ENCODE data around the gene RNF31. TPM values are rescaled to one million over a fixed set of nuclear protein-coding genes. Genes with fewer than 3 reads are reported as not detected.

RNF31 gene
- total RNA-seq, 1 experiment from 2014 or later = 77.6 TPM

- peaks cover 9% of the 10 kb centered on the region for H3K9me3 ChIP-seq
- BruUV-seq (replicated peaks) = no TSS peak
These were observed 40.5 kb upstream of the RNF31 start for GRCh38 chr14:24106672-24107271.

GRCh38 chr14:24108336-24108874 is 38.9 kb upstream of the RNF31 start:
- Histone ChIP-seq H3K4me1 (peaks cover 8% of the 10 kb centered on the region; the same call in 1 of the 2 replicates), H3K36me3 (ENCODE audit: control insufficient read depth, insufficient read depth, low read length) (no peaks in the 10 kb centered on the region), H3K9me3 (peaks cover 9% of the 10 kb centered on the region), H3K27me3 (replicated peaks; ENCODE audit: control insufficient read depth, insufficient read depth, low read length) (no peaks in the 10 kb centered on the region), H3K4me3 (ENCODE audit: low read depth, low read length) (no peak overlapping the region)
- POLR2A ChIA-PET = interaction anchor here (0.9 to 2.4 kb wide), 4 partner anchors 13 to 50 kb away, joined by 3 to 19 read pairs (median 4); partner anchors contain the start of genes PCK2 and RNF31
- no peaks in the 10 kb centered on the region for H3K9me3 Mint-ChIP-seq (ENCODE audit: unreplicated experiment)
- TF ChIP-seq CTCF (IDR thresholded peaks at IDR 0.05; ENCODE audit: insufficient read depth in 1 of 2, low read depth in 1 of 2, low read length in 1 of 2, severe bottlenecking in 1 of 2, unreplicated experiment in 1 of 2) = no peak
- no TSS peak for BruUV-seq (replicated peaks)
- no peak overlapping the region for H3K27ac Mint-ChIP-seq (ENCODE audit: unreplicated experiment)
- no peaks in the 10 kb centered on the region for H3K27me3 Mint-ChIP-seq (ENCODE audit: insufficient read depth, unreplicated experiment)
- intact Hi-C loops (cut with micrococcal nuclease; ENCODE audit: unreplicated experiment) = loop anchor here (1.0 kb wide), 1 partner anchor 94 kb away; no protein-coding TSS in a partner anchor
- H3K4me1 Mint-ChIP-seq (ENCODE audit: low read depth, unreplicated experiment) = no peaks in the 10 kb centered on the region
- CTCF ChIA-PET = interaction anchor here (0.6 to 6.7 kb wide), 15 partner anchors 12 to 56 kb away, joined by 3 to 155 read pairs (median 8); partner anchors contain the start of genes CARMIL3, EMC9, IRF9 and PCK2
- H3K4me3 Mint-ChIP-seq (ENCODE audit: unreplicated experiment) = no peak overlapping the region
- H3K36me3 Mint-ChIP-seq (ENCODE audit: insufficient read depth, unreplicated experiment) = peaks cover 11% of the 10 kb centered on the region
- DNase-seq = no peak

More at GRCh38 chr14:24106672-24107271, 40.5 kb upstream of the RNF31 start:
- no peak for DNase-seq
- CTCF ChIA-PET = interaction anchor here (1.4 to 6.7 kb wide), 3 partner anchors 8 to 50 kb away, joined by 3 to 155 read pairs (median 9); partner anchors contain the start of genes DCAF11, NRL and PCK2
- intact Hi-C loops (cut with micrococcal nuclease; ENCODE audit: unreplicated experiment) = no loop called here
- no peaks in the 10 kb centered on the region for H3K4me1 Mint-ChIP-seq (ENCODE audit: low read depth, unreplicated experiment)
- no peak overlapping the region for H3K4me3 ChIP-seq (ENCODE audit: low read depth, low read length)
- H3K27me3 Mint-ChIP-seq (ENCODE audit: insufficient read depth, unreplicated experiment) = no peaks in the 10 kb centered on the region
- no peak for TF ChIP-seq CTCF (IDR thresholded peaks at IDR 0.05; ENCODE audit: insufficient read depth in 1 of 2, low read depth in 1 of 2, low read length in 1 of 2, severe bottlenecking in 1 of 2, unreplicated experiment in 1 of 2)
- H3K36me3 ChIP-seq (ENCODE audit: control insufficient read depth, insufficient read depth, low read length) = no peaks in the 10 kb centered on the region
- peaks cover 23% of the 10 kb centered on the region for H3K36me3 Mint-ChIP-seq (ENCODE audit: insufficient read depth, unreplicated experiment)
- no peaks in the 10 kb centered on the region for H3K27me3 ChIP-seq (replicated peaks; ENCODE audit: control insufficient read depth, insufficient read depth, low read length)
- H3K4me1 ChIP-seq = peaks cover 8% of the 10 kb centered on the region; the same call in 1 of the 2 replicates
- POLR2A ChIA-PET = interaction anchor here (0.6 to 1.0 kb wide), 2 partner anchors 13 to 18 kb away, joined by 4 to 7 read pairs; partner anchors contain the start of gene PCK2
- H3K9me3 Mint-ChIP-seq (ENCODE audit: unreplicated experiment) = no peaks in the 10 kb centered on the region
- no peak overlapping the region for H3K27ac Mint-ChIP-seq (ENCODE audit: unreplicated experiment)
- H3K4me3 Mint-ChIP-seq (ENCODE audit: unreplicated experiment) = no peak overlapping the region

- no peak overlapping the region for H3K4me3 Mint-ChIP-seq (ENCODE audit: unreplicated experiment)
- no peaks in the 10 kb centered on the region for H3K36me3 ChIP-seq (ENCODE audit: control insufficient read depth, insufficient read depth, low read length)
- H3K4me1 ChIP-seq = peaks cover 8% of the 10 kb centered on the region; the same call in 1 of the 2 replicates
- peaks cover 9% of the 10 kb centered on the region for H3K36me3 Mint-ChIP-seq (ENCODE audit: insufficient read depth, unreplicated experiment)
- H3K9me3 Mint-ChIP-seq (ENCODE audit: unreplicated experiment) = no peaks in the 10 kb centered on the region
- no peak overlapping the region for H3K27ac Mint-ChIP-seq (ENCODE audit: unreplicated experiment)
- peaks cover 4% of the 10 kb centered on the region for H3K9me3 ChIP-seq
- CTCF ChIA-PET = interaction anchor here (0.7 to 6.7 kb wide), 6 partner anchors 17 to 53 kb away, joined by 3 to 155 read pairs (median 13); partner anchors contain the start of genes IRF9, PCK2 and PSME2
- BruUV-seq (replicated peaks) = no TSS peak
- intact Hi-C loops (cut with micrococcal nuclease; ENCODE audit: unreplicated experiment) = no loop called here
- peaks cover under 1% of the 10 kb centered on the region for H3K4me1 Mint-ChIP-seq (ENCODE audit: low read depth, unreplicated experiment)
- no peak for TF ChIP-seq CTCF (IDR thresholded peaks at IDR 0.05; ENCODE audit: insufficient read depth in 1 of 2, low read depth in 1 of 2, low read length in 1 of 2, severe bottlenecking in 1 of 2, unreplicated experiment in 1 of 2)
- no peaks in the 10 kb centered on the region for H3K27me3 Mint-ChIP-seq (ENCODE audit: insufficient read depth, unreplicated experiment)
- no peak overlapping the region for H3K4me3 ChIP-seq (ENCODE audit: low read depth, low read length)
- POLR2A ChIA-PET = interaction anchor here (1.1 kb wide), 1 partner anchor 52 kb away, joined by 3 read pairs; no protein-coding TSS in a partner anchor
- no peak for DNase-seq
- no peaks in the 10 kb centered on the region for H3K27me3 ChIP-seq (replicated peaks; ENCODE audit: control insufficient read depth, insufficient read depth, low read length)
These were observed 37.2 kb upstream of the RNF31 start for GRCh38 chr14:24110060-24110459.

Measured in Caco-2 (cell line).